ENCODE data around the gene HOXA1. TPM values are rescaled to one million over a fixed set of nuclear protein-coding genes. Genes with fewer than 3 reads are reported as not detected.

HOXA1 gene
- total RNA-seq, 1 donor from 2014 or later: 9.5 TPM

DNA sequence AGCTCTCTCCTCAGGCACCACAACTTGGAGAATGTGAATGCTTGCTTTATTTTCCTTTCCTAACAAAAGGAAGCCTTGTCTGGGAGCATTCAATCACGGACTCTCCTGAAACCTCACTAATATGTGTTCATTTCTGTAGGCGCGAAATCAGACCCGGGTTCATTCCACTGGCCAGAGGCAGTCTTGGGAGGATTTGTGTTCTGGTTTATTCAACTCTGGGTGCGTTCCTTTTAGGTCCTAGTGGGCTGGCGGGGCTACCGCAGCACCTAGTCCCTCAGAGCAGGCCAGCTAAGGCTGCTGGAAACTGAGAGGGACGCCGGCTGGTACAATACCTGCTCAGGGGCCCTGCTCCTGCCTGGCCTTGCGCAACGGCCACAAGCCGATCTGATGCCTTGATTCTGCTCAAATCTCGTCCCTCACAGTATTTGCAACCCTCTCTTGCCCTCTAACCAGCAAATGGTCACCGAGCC lies 27.2 kb upstream of the HOXA1 start:
- Mint-ChIP-seq H3K4me1 (ENCODE audit: unreplicated experiment) (peaks cover 68% of the 10 kb centered on the region), H3K4me3 (peak overlapping the region; percentile 91), H3K9me3 (no peaks in the 10 kb centered on the region), H3K27me3 (peaks cover 36% of the 10 kb centered on the region), H3K27ac (peak overlapping the region; percentile 99), H3K36me3 (peaks cover 44% of the 10 kb centered on the region)
- no peak for DNase-seq (ENCODE audit: extremely low spot score, unreplicated experiment)
- no peak for TF ChIP-seq CTCF (conservative IDR thresholded peaks at IDR 0.05)

- no peak for DNase-seq (ENCODE audit: extremely low spot score, unreplicated experiment)
- peaks cover 45% of the 10 kb centered on the region for H3K36me3 Mint-ChIP-seq
- H3K4me1 Mint-ChIP-seq (ENCODE audit: unreplicated experiment): peaks cover 61% of the 10 kb centered on the region
- H3K27me3 Mint-ChIP-seq: peaks cover 38% of the 10 kb centered on the region
- peak overlapping the region; percentile 99 for H3K27ac Mint-ChIP-seq
- peak overlapping the region; percentile 91 for H3K4me3 Mint-ChIP-seq
- no peak for TF ChIP-seq CTCF (conservative IDR thresholded peaks at IDR 0.05)
- H3K9me3 Mint-ChIP-seq: no peaks in the 10 kb centered on the region
Measured at GRCh38 chr7:27122077-27122910, 26.5 kb upstream of the HOXA1 start.

DNA sequence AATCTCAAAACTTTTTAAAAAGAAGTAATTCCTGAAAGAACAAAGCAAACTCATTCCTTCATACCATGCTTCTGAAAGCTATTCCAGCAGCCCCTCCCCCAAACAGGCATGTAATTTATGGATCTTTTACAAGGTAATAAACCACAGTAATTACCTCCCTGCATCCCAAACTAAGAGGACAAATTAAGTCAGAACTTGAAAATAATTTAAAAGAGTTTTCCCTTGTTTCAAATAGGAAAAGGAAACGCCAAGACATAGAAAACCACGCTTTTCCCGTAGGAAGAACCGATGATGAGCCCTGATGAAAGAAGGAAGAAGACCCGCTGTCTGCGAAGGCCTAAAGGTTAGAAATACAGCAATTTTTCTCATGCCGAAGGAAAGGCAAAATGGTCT lies 25.9 kb upstream of the HOXA1 start:
- Mint-ChIP-seq H3K36me3 (peaks cover 46% of the 10 kb centered on the region), H3K4me3 (peak overlapping the region; percentile 91), H3K27ac (peak overlapping the region; percentile 99), H3K4me1 (ENCODE audit: unreplicated experiment) (peaks cover 54% of the 10 kb centered on the region), H3K27me3 (peaks cover 38% of the 10 kb centered on the region), H3K9me3 (no peaks in the 10 kb centered on the region)
- DNase-seq (ENCODE audit: extremely low spot score, unreplicated experiment): no peak
- TF ChIP-seq CTCF (conservative IDR thresholded peaks at IDR 0.05): no peak

- Mint-ChIP-seq H3K4me3 (peak overlapping the region; percentile 91), H3K9me3 (no peaks in the 10 kb centered on the region), H3K36me3 (peaks cover 61% of the 10 kb centered on the region), H3K27me3 (peaks cover 37% of the 10 kb centered on the region), H3K4me1 (ENCODE audit: unreplicated experiment) (peaks cover 32% of the 10 kb centered on the region), H3K27ac (peak overlapping the region; percentile 99)
- TF ChIP-seq CTCF (conservative IDR thresholded peaks at IDR 0.05): no peak
- DNase-seq (ENCODE audit: extremely low spot score, unreplicated experiment): no peak
Measured at GRCh38 chr7:27119412-27119911, 23.7 kb upstream of the HOXA1 start.

GRCh38 chr7:27118580-27118979 lies 22.8 kb upstream of the HOXA1 start:
- DNase-seq (ENCODE audit: extremely low spot score, unreplicated experiment): no peak
- Mint-ChIP-seq H3K27ac (peak overlapping the region; percentile 99), H3K27me3 (peaks cover 32% of the 10 kb centered on the region), H3K9me3 (no peaks in the 10 kb centered on the region), H3K36me3 (peaks cover 55% of the 10 kb centered on the region), H3K4me1 (ENCODE audit: unreplicated experiment) (peaks cover 23% of the 10 kb centered on the region), H3K4me3 (peak overlapping the region; percentile 91)
- TF ChIP-seq CTCF (conservative IDR thresholded peaks at IDR 0.05): no peak

Measured in type B pancreatic cell (in vitro differentiated cells).